HT1080 (cell line): ENCODE measurements around the gene CXCL13. TPM values are rescaled to one million over a fixed set of nuclear protein-coding genes. Genes with fewer than 3 reads are reported as not detected.
A peak's percentile ranks its signal among the peaks of the same experiment; 100 is the strongest.
"Not testable (repeated sequence)": the region's sequence is repeated elsewhere in the genome, so short reads cannot be mapped to it uniquely, and the experiment has no call there.

Source experiments
- DNase-seq: peaks from one replicate; pipeline ENCODE4 v3.0.0-alpha.2; 2015; ENCODE audit warnings: low read depth
- polyA plus RNA-seq, 2 experiments: library from polyadenylated mRNA; depleted of rRNA; stranded (reverse); fragments of >200 nt; gene quantifications; 2 replicates each; pipeline ENCODE4 v1.2.3, GENCODE V29; 2015
- total RNA-seq: library from RNA; depleted of rRNA; stranded (reverse); fragments of >200 nt; shearing (Covaris generic); gene quantifications from 2 replicates; pipeline ENCODE4 v1.2.3, GENCODE V29; 2014; rRNA removed

Gene CXCL13
- total RNA-seq: not detected in 2 replicates
- not detected in 2 replicates for polyA plus RNA-seq (2015; cell fraction: cytosol; rRNA removed)
- not detected in 2 replicates for polyA plus RNA-seq (2015; cell fraction: nucleus; rRNA removed)

- DNase-seq: no peak
Observed at GRCh38 chr4:77605210-77605902, at the start of gene CXCL13. TSS of gene CXCL13 (plus strand) at chr4:77605820. CDS start at chr4:77605866, 46 bp downstream.

- no peak for DNase-seq
Observed at GRCh38 chr4:77560170-77560569, 45.5 kb upstream of the CXCL13 start.

GRCh38 chr4:77561720-77562119, 43.9 kb upstream of the CXCL13 start:
- not testable (repeated sequence) for DNase-seq

- DNase-seq: no peak
Observed at GRCh38 chr4:77564231-77564630, 41.4 kb upstream of the CXCL13 start.

- no peak for DNase-seq
Observed at GRCh38 chr4:77566148-77566547, 39.5 kb upstream of the CXCL13 start.

- no peak for DNase-seq
Observed at GRCh38 chr4:77567549-77567948, 38.1 kb upstream of the CXCL13 start.

- not testable (repeated sequence) for DNase-seq
Observed at GRCh38 chr4:77570508-77571214, 35.0 kb upstream of the CXCL13 start.

- no peak for DNase-seq
Observed at GRCh38 chr4:77576351-77576750, 29.3 kb upstream of the CXCL13 start.

- no peak for DNase-seq
Observed at GRCh38 chr4:77578145-77578544, 27.5 kb upstream of the CXCL13 start.

GRCh38 chr4:77579406-77580076, 26.1 kb upstream of the CXCL13 start:
- DNase-seq: peak; percentile 94

GRCh38 chr4:77581724-77582123, 23.9 kb upstream of the CXCL13 start:
- DNase-seq: no peak

- DNase-seq: peak; percentile 27
Observed at GRCh38 chr4:77582156-77582555, 23.5 kb upstream of the CXCL13 start.

- no peak for DNase-seq
Observed at GRCh38 chr4:77582711-77583110, 22.9 kb upstream of the CXCL13 start.

- peak; percentile 79 for DNase-seq
Observed at GRCh38 chr4:77586951-77587383, 18.7 kb upstream of the CXCL13 start.

GRCh38 chr4:77590482-77590881, 15.1 kb upstream of the CXCL13 start:
- DNase-seq: no peak

GRCh38 chr4:77591532-77591931, 14.1 kb upstream of the CXCL13 start:
- no peak for DNase-seq

GRCh38 chr4:77593101-77593500, 12.5 kb upstream of the CXCL13 start:
- no peak for DNase-seq

- DNase-seq: no peak
Observed at GRCh38 chr4:77593993-77594392, 11.6 kb upstream of the CXCL13 start.

GRCh38 chr4:77595364-77595973, 10.2 kb upstream of the CXCL13 start:
- DNase-seq: no peak

GRCh38 chr4:77599378-77599777, 6.2 kb upstream of the CXCL13 start:
- peak; percentile 53 for DNase-seq
